Activated T-cell treated with anti-CD3 and anti-CD28 coated beads for 1 hour (primary cell): Measurements from ENCODE around the gene LSM2.
"Not testable (repeated sequence)": the region's sequence is repeated elsewhere in the genome, so short reads cannot be mapped to it uniquely, and the experiment has no call there.

ENCODE experiments used
- DNase-seq: peaks from one replicate; pipeline ENCODE4 v3.0.0-alpha.2; 2020; ENCODE audit warnings: low read depth

The LSM2 gene

GRCh38 chr6:31797588-31797987, 9.2 kb downstream of the LSM2 start:
- peak; percentile 23 for DNase-seq

DNA sequence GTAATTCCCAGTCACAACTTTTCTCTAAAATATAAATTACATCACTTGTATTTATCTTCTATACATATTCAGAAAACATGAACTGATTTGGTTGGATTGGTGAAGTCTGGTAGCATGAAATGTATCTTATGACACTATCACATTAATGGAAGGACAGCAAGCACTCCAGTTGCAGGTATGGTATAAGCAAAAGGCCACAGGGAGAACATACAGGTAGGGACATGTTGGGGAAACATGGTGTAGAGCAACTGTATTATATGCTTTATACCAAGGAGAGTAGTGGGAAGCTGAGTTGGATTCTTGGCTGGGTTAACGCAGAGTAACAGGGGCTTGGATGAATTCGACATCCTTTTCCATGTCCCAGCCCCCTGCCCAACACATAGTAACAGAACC, 9.8 kb downstream of the LSM2 start:
- no peak for DNase-seq

DNA sequence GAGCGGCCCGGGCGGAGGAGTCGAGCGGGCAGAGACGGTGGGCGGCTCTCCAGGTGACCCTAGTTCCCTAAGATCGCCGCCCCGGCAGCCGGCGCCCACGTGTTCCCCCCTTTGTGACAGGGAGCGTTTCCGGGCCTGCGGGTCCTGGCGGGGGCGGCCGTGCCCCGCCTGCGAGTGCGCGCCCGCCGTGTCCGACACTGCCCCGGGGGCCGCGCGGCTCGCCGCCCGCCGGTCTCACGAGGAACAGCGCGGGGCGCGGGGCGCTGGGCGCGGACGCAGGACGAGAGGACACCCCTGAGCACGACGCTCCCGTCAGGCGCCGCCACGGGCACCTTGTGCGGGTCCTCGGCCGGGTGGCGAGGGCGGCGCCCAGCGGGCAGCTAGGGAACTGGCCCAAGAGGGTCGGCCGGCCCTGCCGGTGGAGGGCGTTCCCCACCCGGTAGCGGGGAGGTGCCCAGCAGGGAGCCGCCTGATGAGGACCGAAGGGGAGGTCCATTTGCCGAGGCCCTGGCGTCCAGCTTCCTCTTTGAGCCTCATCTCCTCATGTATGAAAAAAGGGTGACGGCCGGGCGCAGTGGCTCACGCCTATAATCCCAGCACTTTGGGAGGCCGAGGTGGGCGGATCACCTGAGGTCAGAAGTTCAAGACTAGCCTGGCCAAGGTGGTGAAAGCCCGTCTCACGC, 11.0 kb downstream of the LSM2 start, which contains the start of gene VARS1:
TSS of gene VARS1 (minus strand) at position 137 of the 683 bp plus-strand sequence. CDS start 535 bp downstream, outside the sequence.
- peak; percentile 74 for DNase-seq

DNA sequence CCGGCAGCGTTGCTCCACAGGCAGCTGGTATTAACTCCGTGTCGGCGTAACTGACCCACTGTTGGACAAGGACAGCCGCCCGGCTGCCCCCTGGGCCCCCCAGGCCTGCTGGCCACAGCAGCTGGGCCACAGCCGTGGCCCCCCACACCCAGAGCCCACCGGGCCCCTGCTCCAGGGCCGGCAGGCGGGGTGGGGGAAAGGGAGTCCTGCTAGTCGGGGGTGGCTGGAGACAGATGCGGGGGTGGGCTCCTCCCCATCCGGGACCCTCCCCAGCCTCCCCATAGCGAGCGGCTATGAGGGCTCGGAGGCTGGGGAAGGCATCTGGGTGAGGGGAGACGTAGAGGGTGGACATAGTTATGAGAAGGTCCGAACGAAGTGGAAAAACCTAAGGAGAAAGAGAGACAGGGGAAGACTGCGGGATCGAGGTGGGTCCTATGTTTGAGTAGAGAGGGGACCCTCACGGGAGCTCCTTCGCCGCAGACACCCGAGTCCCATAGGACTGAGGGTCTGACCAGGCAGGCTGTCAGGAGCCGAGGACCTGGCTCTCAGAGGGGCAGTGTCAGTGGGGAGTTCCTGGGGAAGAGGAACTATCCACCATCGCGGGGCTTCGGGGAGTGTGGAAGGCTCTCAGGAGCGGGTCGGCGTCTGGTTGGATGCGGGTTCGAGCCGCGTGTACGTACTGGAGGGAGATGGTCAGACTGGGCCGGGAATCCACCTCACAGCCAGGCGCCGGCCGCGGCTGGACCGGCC, 11.7 kb downstream of the LSM2 start:
- no peak for DNase-seq

- no peak for DNase-seq
Observed at GRCh38 chr6:31794294-31794865, 12.4 kb downstream of the LSM2 start.

GRCh38 chr6:31793927-31794245, 12.9 kb downstream of the LSM2 start:
- not testable (repeated sequence) for DNase-seq

DNA sequence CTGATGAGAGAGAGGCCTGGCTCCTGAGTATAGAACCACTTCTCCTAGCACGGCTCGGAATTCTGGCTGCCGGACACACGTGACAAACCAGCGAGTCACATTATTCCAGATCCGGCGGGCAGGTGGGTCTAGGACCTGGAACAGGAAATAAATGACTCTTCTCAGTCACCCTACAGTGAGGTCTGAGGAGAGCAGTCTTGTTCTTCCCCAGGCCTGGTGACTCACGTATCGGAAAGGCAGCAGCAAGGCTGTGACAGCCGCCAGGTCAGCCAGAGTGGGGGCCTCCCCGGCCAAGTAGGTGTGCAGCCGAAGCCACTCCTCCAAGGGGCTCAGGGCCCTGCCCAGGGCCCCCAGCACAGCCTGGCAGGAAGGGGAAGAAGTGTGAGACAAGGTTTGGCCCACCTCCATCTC, 14.0 kb downstream of the LSM2 start:
- DNase-seq = no peak

GRCh38 chr6:31792090-31792374, 14.7 kb downstream of the LSM2 start:
- no peak for DNase-seq

DNA sequence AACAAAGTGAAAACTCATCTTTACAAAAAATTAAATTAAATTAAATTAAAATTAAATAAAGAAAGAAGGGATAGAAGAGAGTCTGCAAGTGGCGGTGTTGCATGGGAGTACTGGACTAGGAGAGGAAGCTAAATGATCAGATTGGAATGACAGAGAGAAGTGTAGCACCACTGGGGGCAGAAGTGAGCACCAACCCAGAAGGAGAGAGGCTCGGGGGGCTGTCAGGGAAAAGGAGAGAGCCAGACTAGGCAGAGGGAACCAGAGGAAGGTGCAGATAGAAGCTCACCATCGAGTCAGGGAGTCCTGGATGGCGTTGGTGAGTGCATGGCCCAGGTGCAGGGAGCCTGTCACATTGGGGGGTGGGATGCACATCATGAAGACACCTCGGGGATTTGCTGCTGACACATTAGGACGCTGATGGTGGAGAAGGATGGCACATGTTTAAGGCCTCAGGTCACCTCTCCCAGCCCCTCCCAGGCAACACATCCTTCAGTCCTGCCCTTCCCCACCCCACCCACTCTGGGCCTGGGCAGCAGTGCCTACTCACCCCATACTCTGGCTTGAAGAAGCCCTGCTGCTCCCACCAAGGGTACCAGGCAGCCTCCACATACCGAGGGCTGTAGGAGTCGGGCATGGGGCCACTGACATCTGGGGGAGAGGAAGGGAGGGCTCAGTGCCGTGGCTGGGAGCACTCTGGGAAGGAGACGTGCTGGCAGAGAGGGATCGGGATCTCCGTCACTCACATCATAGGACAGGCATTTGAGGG, 15.3 kb downstream of the LSM2 start:
- DNase-seq = no peak

GRCh38 chr6:31785475-31785874, 21.3 kb downstream of the LSM2 start:
- DNase-seq = no peak

DNA sequence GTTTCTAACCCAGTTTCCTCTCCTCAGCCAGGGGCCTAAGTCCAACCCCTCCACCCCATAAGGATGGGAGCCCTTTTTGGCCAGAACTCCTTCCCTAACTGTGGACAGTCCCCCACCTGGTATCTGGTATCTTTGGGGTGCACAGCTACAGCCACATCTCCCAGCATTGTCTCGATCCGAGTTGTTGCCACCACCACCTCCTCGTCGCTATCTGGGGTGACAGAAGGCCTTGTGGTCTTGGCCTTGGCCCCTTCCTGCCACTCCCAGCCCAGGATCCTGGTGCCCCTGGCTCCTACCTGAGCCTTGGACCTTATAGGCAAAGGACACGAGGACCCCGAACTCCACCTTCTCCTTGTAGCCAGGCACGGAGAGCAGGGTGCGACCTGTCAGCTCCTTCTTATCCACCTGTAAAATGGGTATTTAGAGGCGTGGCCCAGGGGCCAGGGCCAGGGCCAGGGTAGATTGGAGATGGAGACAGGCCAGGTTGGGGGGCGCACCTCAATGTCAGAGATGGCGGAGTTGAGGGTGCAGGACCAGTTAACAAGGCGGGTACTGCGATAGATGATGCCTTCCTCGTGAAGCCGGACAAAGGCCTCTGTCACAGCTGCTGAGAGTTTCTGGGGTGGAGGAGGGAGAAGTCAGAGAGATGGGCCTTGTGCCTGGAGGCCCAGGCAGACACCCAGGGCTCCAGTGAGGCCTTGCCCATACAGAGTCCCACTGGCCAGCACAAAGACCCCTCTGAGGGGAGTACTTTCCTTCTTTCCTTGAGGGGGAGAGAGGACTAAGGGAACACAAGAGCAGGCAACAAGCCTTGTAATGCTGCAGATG, 22.5 kb downstream of the LSM2 start:
- no peak for DNase-seq

DNA sequence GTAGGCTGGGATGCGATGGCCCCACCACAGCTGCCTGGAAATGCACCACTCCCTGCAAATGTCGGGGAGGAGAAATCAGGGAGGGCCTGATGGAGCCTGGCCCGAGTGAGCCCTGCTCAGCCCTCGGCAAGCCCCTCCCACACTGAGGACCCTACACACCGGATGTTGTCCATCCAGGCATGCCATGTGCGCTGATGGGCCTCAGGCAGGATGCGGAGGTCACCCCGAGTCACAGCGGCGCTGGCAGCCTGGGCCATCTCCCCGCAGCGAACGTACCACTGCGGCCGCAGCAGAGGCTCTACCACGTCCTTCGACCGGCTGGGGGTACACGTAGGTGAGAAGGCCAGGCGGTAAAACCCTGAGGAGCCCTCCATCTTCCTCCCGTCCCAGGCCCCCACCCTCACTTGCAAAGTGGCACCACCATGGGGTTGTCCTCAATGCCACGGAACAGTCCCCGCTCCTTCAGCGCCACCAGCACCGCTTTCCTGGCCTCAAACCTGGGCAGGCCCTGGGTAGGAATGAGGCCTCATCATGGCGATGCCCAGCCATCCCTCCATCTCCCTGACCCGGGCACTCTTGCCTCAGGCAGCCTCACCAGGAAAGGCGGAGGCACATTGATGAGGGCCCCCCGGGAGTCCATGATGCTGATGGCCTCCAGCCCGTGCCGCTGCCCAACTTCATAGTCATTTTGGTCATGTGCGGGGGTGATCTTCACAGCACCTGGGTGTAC, 24.5 kb downstream of the LSM2 start:
- no peak for DNase-seq

GRCh38 chr6:31781244-31782125, 25.3 kb downstream of the LSM2 start:
- no peak for DNase-seq

DNA sequence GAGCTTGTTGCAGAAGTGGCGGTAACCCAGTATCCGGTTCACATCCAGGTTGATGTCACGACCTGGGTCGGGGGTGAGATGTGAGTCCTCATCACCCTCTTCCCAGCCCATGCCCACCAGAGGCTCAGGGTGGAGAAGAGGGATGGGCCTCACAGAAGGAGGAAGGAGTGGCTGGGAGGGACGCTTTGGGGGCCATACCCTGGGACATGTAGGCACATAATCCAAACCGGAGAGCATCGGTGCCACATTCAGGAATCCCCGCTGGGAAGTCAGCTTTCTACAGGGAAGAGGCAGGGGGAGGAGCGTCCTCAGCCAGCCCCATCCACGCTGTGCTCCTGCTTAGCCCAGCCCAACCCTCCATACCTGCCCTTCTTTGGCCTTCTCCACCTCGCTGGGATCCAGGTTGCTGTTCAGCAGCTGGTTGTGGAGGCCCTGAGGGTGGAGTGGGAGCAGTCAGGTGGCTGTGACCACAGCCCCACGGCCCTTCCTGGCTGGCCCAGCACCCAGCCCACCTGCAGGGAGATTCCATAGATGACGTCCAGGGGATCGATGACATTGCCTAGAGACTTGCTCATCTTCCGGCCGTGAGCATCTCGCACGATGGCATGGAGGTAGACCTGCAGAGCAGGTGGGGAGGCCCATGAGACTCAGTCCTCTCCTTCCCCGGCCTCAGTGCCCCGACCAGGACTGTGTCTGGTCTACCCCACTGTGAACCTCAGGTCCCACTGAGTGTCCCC, 26.1 kb downstream of the LSM2 start:
- no peak for DNase-seq

DNA sequence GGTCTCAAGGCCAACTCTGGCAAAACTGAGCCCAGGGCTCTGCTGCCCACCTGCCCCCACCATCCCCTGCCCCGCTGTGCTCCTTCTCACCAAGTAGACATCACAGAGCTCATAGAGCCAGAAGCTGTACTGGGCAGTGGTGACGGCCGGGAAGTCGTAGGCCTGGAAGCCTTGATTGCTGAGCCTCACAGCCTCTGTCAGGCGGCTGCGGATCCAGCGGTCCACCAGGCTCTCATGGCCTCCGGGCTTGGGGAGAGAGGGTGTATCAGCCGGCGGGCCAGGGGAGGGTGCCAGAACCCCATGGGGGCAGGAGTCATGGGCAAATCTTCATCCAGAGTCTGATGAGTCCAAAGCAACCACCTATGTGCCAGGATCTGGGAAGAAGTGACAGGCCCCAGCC, 26.9 kb downstream of the LSM2 start:
- no peak for DNase-seq

GRCh38 chr6:31778999-31779885, 27.5 kb downstream of the LSM2 start:
- DNase-seq = no peak

GRCh38 chr6:31778193-31778592, 28.6 kb downstream of the LSM2 start:
- DNase-seq = no peak

- DNase-seq = no peak
Observed at GRCh38 chr6:31777667-31778050, 29.1 kb downstream of the LSM2 start.
